Bronchial smooth muscle cell (primary cell): ENCODE data around the gene ZNF410. TPM values are rescaled to one million over a fixed set of nuclear protein-coding genes. Genes with fewer than 3 reads are reported as not detected.

Source experiments
- total RNA-seq: library from RNA; depleted of rRNA; stranded (reverse); fragments of >200 nt; gene quantifications from 2 replicates; pipeline ENCODE4 v1.2.1, GENCODE V29; 2014

The ZNF410 gene, protein sequence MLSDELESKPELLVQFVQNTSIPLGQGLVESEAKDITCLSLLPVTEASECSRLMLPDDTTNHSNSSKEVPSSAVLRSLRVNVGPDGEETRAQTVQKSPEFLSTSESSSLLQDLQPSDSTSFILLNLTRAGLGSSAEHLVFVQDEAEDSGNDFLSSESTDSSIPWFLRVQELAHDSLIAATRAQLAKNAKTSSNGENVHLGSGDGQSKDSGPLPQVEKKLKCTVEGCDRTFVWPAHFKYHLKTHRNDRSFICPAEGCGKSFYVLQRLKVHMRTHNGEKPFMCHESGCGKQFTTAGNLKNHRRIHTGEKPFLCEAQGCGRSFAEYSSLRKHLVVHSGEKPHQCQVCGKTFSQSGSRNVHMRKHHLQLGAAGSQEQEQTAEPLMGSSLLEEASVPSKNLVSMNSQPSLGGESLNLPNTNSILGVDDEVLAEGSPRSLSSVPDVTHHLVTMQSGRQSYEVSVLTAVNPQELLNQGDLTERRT
- total RNA-seq = 49.4 and 53.0 TPM in 2 replicates

DNA sequence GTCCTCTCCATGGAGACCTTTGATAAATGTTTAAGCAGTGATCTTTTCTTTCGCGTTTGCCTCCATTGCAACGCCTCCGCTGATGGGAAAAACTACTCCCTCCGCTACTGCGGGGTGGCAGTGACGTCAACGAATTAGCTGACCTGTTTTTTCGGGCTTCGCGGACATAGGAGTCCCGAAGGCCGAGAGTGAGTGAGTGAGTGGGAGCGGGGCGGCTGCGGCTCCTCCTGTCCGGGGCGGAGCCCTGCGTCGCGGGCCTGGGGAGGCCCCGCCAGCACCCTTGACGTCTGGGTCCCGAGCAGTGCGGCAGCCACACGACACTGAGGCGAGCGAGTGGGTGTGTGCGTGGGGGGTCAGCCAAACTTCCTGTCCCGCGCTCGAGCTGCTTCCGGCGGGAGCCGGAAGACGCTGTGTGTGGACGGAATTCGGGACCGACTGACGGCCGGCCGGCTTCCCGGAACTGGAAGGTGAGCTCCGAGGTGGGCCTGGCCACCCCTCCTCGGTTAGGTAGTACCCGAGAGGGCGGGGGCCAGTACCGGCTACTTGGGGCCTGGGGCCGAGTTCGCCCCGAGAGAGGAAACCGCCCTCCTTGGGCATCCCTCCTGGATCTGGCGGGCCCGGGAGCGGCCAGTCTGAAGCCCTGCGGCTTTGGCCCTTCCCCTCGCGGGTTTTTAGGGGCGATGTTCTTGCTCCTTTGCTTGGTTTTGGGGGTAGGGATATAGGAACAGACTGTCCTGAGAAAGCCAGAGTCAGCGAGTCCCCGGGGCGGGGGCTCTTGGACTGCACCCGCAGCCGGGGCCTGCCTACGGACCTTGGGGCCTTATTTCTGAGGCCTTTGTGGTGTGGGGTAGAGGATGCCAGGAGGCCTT, at the start of gene ZNF410:
TSS of gene ZNF410 (plus strand) at position 411 of the 869 bp plus-strand sequence. CDS start 5,317 bp downstream, outside the sequence.

DNA sequence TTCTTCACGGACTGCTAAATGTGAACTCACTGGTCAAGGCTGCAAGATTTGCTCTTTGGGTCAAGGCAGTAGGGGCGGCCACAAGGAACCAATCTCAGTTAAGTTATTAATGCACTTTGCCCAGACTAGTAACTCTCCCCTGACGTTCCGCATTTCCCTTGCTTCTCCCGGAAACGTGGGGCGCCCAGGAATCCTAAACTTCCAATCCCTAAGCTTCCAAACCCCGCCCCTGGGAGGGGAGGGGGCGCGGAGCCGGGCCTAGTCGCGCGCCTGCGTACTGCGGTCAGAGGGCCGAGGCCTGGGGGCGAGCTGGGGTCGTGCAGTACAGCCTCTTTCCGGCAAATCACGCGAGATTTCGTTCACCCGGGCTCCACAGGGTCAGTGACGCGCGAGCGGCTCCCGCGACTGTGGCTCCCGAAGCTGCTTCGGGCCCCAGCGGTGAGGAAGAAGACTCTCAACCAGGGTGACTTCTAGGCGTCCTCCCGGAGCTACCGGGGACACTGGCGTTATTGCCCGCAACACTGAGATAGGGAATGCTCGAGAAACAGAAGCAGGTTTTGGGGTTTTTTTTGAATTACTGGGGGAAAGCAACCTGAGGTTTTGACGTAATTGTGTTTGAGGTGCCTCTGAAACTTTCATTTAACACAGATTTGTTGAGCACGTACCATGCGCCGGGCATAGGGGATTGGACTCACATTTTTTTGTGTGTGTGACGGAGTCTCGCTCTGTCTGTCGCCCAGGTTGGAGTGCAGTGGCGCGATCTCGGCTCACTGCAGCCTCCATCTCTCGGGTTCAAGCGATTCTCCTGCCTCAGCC, 34.9 kb upstream of the ZNF410 start, which contains the start of gene PTGR2:
TSS of gene PTGR2 (plus strand) at position 265 of the 816 bp plus-strand sequence. CDS start 7,032 bp downstream, outside the sequence.

DNA sequence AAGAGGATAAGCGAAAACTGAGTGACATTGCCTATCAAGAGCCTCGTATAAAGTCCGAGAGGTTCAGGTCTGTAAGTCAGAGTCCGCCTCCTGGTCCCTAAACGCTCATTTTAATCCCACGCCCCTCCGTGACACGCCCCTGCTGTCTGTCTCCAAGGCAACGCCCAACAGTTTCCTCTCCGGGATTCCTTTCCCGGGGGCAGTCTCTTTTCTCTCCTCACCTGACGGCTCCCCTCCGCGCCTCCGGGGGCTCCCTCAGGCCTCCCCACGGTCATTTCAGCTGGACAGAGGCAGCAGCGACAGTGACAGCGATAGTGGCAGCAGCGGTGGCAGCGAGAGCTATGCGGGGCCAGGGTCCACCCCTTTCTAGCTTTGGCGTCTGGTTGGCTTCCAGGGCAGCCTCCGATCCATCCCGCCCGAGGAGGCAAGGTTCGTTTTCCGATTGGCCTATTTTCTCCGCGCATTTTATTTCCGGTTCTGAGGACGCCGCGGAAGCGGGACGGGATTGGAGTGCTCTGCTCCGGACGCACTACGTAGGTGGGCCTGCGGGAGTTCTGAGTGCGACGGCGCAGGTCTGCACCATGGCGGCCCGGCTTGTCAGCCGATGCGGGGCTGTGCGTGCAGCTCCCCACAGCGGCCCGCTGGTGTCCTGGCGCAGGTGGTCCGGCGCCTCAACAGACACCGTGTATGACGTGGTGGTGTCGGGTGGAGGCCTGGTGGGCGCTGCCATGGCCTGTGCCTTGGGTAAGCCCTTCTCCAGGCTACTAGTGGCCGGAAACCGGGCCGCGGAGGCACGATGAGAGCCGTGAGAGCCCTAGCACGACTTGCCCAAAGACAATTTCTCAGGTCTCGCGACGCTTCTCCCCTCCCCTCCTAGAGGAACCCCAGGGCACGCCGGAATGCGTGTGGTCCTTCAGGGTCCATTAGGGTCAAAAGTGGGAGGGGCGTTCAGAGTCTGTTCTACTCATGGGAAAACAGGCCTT, 63.4 kb downstream of the ZNF410 start, which contains the start of the genes COQ6 and FAM161B:
TSS of gene COQ6 (plus strand) at position 551 of the 983 bp plus-strand sequence. CDS start at position 582, 31 bp downstream.
TSS of gene FAM161B (minus strand) at position 343 of the 983 bp plus-strand sequence. CDS start at position 275, 68 bp downstream.

Other genes starting within 250 kb of the ZNF410 start
- 4.8 and 5.4 TPM in 2 replicates for gene DNAL1, start 241.9 kb upstream of the ZNF410 start, total RNA-seq
- 9.2 and 13.7 TPM in 2 replicates for gene PNMA1, start 172.5 kb upstream of the ZNF410 start, total RNA-seq
- 5.7 and 5.9 TPM in 2 replicates for gene PTGR2, start 35.0 kb upstream of the ZNF410 start, total RNA-seq
- 2.4 and 3.3 TPM in 2 replicates for gene FAM161B, start 63.2 kb downstream of the ZNF410 start, total RNA-seq
- gene COQ6, start 63.4 kb downstream of the ZNF410 start, total RNA-seq = 15.1 and 15.7 TPM in 2 replicates
- 5.2 and 6.5 TPM in 2 replicates for gene ENTPD5, start 132.4 kb downstream of the ZNF410 start, total RNA-seq
- gene BBOF1, start 132.5 kb downstream of the ZNF410 start, total RNA-seq = 4.6 and 6.9 TPM in 2 replicates
- gene ALDH6A1, start 197.6 kb downstream of the ZNF410 start, total RNA-seq = 35.3 and 36.5 TPM in 2 replicates
- 4.9 and 5.0 TPM in 2 replicates for gene LIN52, start 198.1 kb downstream of the ZNF410 start, total RNA-seq